H9 (cell line): ENCODE results near the gene GMPR2. TPM values are rescaled to one million over a fixed set of nuclear protein-coding genes. Genes with fewer than 3 reads are reported as not detected.

Experiments
- DNase-seq: peaks from one replicate; pipeline ENCODE4 v3.0.0-alpha.2; 2017
- H2AFZ ChIP-seq: one replicate; pipeline ENCODE4 v1.6.1; 2013; ENCODE audit warnings: mild to moderate bottlenecking, low read length, control low read depth, moderate library complexity
- H2AK5ac ChIP-seq: 2 replicates; pipeline ENCODE4 v1.6.1; 2013; ENCODE audit warnings: low read length, control low read depth, mixed read lengths; ENCODE audit not compliant: insufficient read length
- H2BK120ac ChIP-seq: one replicate; pipeline ENCODE4 v1.6.1; 2013; ENCODE audit warnings: low read depth, mild to moderate bottlenecking, low read length, control low read depth, inconsistent platforms; ENCODE audit not compliant: poor library complexity, severe bottlenecking
- H2BK12ac ChIP-seq: 2 replicates; pipeline ENCODE4 v1.6.1; 2013; ENCODE audit warnings: low read length, control low read depth, mixed read lengths, low read depth; ENCODE audit not compliant: insufficient read length
- H2BK15ac ChIP-seq: 2 replicates; pipeline ENCODE4 v1.6.1; 2013; ENCODE audit warnings: low read depth, low read length, control low read depth
- H2BK20ac ChIP-seq: one replicate; pipeline ENCODE4 v1.6.1; 2013; ENCODE audit warnings: low read depth, mild to moderate bottlenecking, low read length, control low read depth, inconsistent platforms; ENCODE audit not compliant: poor library complexity, severe bottlenecking
- H2BK5ac ChIP-seq: 2 replicates; pipeline ENCODE4 v1.6.1; 2013; ENCODE audit warnings: low read length, control low read depth, mixed read lengths; ENCODE audit not compliant: insufficient read length
- H3K14ac ChIP-seq: 2 replicates; pipeline ENCODE4 v1.6.1; 2013; ENCODE audit warnings: low read length, control low read depth; ENCODE audit not compliant: insufficient read depth
- H3K18ac ChIP-seq: 2 replicates; pipeline ENCODE4 v1.6.1; 2013; ENCODE audit warnings: low read depth, mild to moderate bottlenecking, mixed read lengths, low read length, control low read depth; ENCODE audit not compliant: insufficient read length
- H3K23ac ChIP-seq: 2 replicates; pipeline ENCODE4 v1.6.1; 2013; ENCODE audit warnings: low read length, control low read depth, mixed read lengths, low read depth; ENCODE audit not compliant: insufficient read length
- H3K23me2 ChIP-seq: 2 replicates; pipeline ENCODE4 v1.6.1; 2013; ENCODE audit warnings: low read depth, mild to moderate bottlenecking, mixed read lengths, low read length, control low read depth; ENCODE audit not compliant: insufficient read length, poor library complexity, severe bottlenecking
- H3K27ac ChIP-seq: 2 replicates; pipeline ENCODE4 v1.5.1; 2013; ENCODE audit warnings: low read length, control low read depth, mixed read lengths, low read depth; ENCODE audit not compliant: insufficient read length
- H3K27me3 ChIP-seq: 2 replicates; pipeline ENCODE4 v1.6.1; 2013; ENCODE audit warnings: low read length, control low read depth, inconsistent platforms; ENCODE audit not compliant: insufficient read depth
- H3K4ac ChIP-seq: 2 replicates; pipeline ENCODE4 v1.6.1; 2013; ENCODE audit warnings: low read depth, mild to moderate bottlenecking, control low read depth, inconsistent platforms, low read length, moderate library complexity
- H3K4me1 ChIP-seq: 2 replicates; pipeline ENCODE4 v1.6.1; 2013; ENCODE audit warnings: low read length, control low read depth, inconsistent platforms; ENCODE audit not compliant: insufficient read depth
- H3K4me2 ChIP-seq: 2 replicates; pipeline ENCODE4 v1.6.1; 2013; ENCODE audit warnings: low read length, control low read depth, mixed read lengths; ENCODE audit not compliant: insufficient read length, insufficient read depth
- H3K56ac ChIP-seq: 2 replicates; pipeline ENCODE4 v1.6.1; 2013; ENCODE audit warnings: low read depth, mild to moderate bottlenecking, mixed read lengths, low read length, control low read depth; ENCODE audit not compliant: insufficient read length
- H3K79me1 ChIP-seq: 2 replicates; pipeline ENCODE4 v1.6.1; 2013; ENCODE audit warnings: low read depth, mild to moderate bottlenecking, moderate library complexity, low read length, control low read depth, inconsistent platforms; ENCODE audit not compliant: insufficient read depth, poor library complexity, severe bottlenecking
- H3K79me2 ChIP-seq: 2 replicates; pipeline ENCODE4 v1.6.1; 2013; ENCODE audit warnings: low read length, control low read depth, inconsistent platforms; ENCODE audit not compliant: insufficient read depth
- H3K9ac ChIP-seq: 2 replicates; pipeline ENCODE4 v1.6.1; 2013; ENCODE audit warnings: low read length, control low read depth, mixed read lengths; ENCODE audit not compliant: insufficient read length; ENCODE audit errors: extremely low read depth
- H3K9me3 ChIP-seq: one replicate; pipeline ENCODE4 v1.6.1; 2013; ENCODE audit warnings: low read depth, low read length, inconsistent platforms; ENCODE audit not compliant: control insufficient read depth
- H3T11ph ChIP-seq: one replicate; pipeline ENCODE4 v1.6.1; 2013; ENCODE audit warnings: mild to moderate bottlenecking, low read length, control low read depth, inconsistent platforms
- H4K20me1 ChIP-seq: one replicate; pipeline ENCODE4 v1.6.1; 2013; ENCODE audit not compliant: control insufficient read depth, insufficient read length, insufficient read depth
- H4K5ac ChIP-seq: 2 replicates; pipeline ENCODE4 v1.6.1; 2013; ENCODE audit warnings: low read depth, mild to moderate bottlenecking, mixed read lengths, low read length, control low read depth; ENCODE audit not compliant: insufficient read length
- H4K8ac ChIP-seq: replicated peaks from 2 replicates; pipeline ENCODE4 v1.6.1; 2013; ENCODE audit warnings: low read length, control low read depth, mixed read lengths, low read depth; ENCODE audit not compliant: insufficient read length
- H4K91ac ChIP-seq: 2 replicates; pipeline ENCODE4 v1.6.1; 2013; ENCODE audit warnings: low read depth, mild to moderate bottlenecking, moderate library complexity, mixed read lengths, low read length, control low read depth; ENCODE audit not compliant: insufficient read length
- H3K27ac Mint-ChIP-seq, 3 experiments: 2 replicates in 2 of 3; 3 replicates in 1 of 3; pipeline ENCODE4 v1.8.0; 2020 to 2021; ENCODE audit warnings: mixed read lengths in 3 of 3, mild to moderate bottlenecking in 1 of 3, moderate library complexity in 1 of 3
- H3K27me3 Mint-ChIP-seq: 2 replicates; pipeline ENCODE4 v1.8.0; 2021; ENCODE audit warnings: low read depth, mild to moderate bottlenecking, moderate library complexity, mixed read lengths
- H3K36me3 Mint-ChIP-seq, 3 experiments: 2 replicates in 2 of 3; 3 replicates in 1 of 3; pipeline ENCODE4 v1.8.0; 2020 to 2021; ENCODE audit warnings: low read depth in 3 of 3, mixed read lengths in 3 of 3; ENCODE audit not compliant: insufficient read depth in 1 of 3
- H3K4me1 Mint-ChIP-seq, 2 experiments: 2 replicates each; pipeline ENCODE4 v1.8.0; 2020; ENCODE audit warnings: mixed read lengths in 2 of 2
- H3K4me3 Mint-ChIP-seq, 2 experiments: 2 replicates in 1 of 2; 3 replicates in 1 of 2; pipeline ENCODE4 v1.8.0; 2020 to 2021; ENCODE audit warnings: mild to moderate bottlenecking in 2 of 2, mixed read lengths in 2 of 2, moderate library complexity in 1 of 2
- H3K9me3 Mint-ChIP-seq, 2 experiments: 2 replicates in 1 of 2; 3 replicates in 1 of 2; pipeline ENCODE4 v1.8.0; 2020; ENCODE audit warnings: mild to moderate bottlenecking in 2 of 2, mixed read lengths in 2 of 2, moderate library complexity in 1 of 2
- CTCF ChIP-seq: fragments of 200-600 bp; sonication (generic); conservative IDR thresholded peaks from 3 replicates; pipeline ENCODE4 v1.8.0; 2021; ENCODE audit warnings: antibody characterized with exemption, mild to moderate bottlenecking
- WGBS: extraction: QIAGEN DNeasy Blood & Tissue Kit; methylation state at CpG from one replicate; pipeline ENCODE4 v1.1.7; 2013; ENCODE audit warnings: missing lambda C conversion rate, low lambda C conversion rate, mixed read lengths; ENCODE audit not compliant: insufficient read length; ENCODE audit errors: extremely low coverage; 5-methylcytosine and 5-hydroxymethylcytosine counted together
- total RNA-seq: library from RNA; stranded (reverse); gene quantifications from 2 replicates; pipeline ENCODE4 v1.2.1, GENCODE V29; 2021

GMPR2 gene
- total RNA-seq, 1 experiment from 2014 or later = 84.7 TPM

- Histone ChIP-seq H4K91ac (no peak overlapping the region), H3K14ac (no peak overlapping the region), H3K79me1 (peaks cover 4% of the 10 kb centered on the region), H3K79me2 (no peaks in the 10 kb centered on the region), H2BK20ac (no peak overlapping the region), H3K9me3 (no peaks in the 10 kb centered on the region), H2BK15ac (no peak overlapping the region), H2BK5ac (no peak overlapping the region), H3K27me3 (no peaks in the 10 kb centered on the region), H3K4me1 (no peaks in the 10 kb centered on the region; the same call in 1 of the 2 replicates), H2AFZ (no peak overlapping the region), H2BK12ac (no peak overlapping the region), H3K23me2 (no peaks in the 10 kb centered on the region), H4K20me1 (no peaks in the 10 kb centered on the region), H2BK120ac (no peak overlapping the region), H4K5ac (no peak overlapping the region), H3K4me2 (no peak overlapping the region), H3K4ac (no peak overlapping the region), H2AK5ac (no peak overlapping the region), H3K56ac (no peak overlapping the region), H3T11ph (no peak overlapping the region), H3K27ac (no peak overlapping the region), H3K23ac (no peak overlapping the region), H4K8ac (no peak overlapping the region), H3K9ac (no peak overlapping the region), H3K18ac (no peak overlapping the region)
- Mint-ChIP-seq H3K4me1 (peaks cover 17 to 20% of the 10 kb centered on the region in 2 experiments), H3K36me3 (peaks cover 23 to 72% (median 60%) of the 10 kb centered on the region in 3 experiments), H3K27ac (peak overlapping the region in 2 of 3 experiments; percentile 37 to 63; a peak in 4 of 7 replicates), H3K27me3 (no peaks in the 10 kb centered on the region), H3K4me3 (peak overlapping the region; percentile 94 to 95; a peak in 3 of 5 replicates), H3K9me3 (no peaks in the 10 kb centered on the region)
- no peak for DNase-seq
- no peak for TF ChIP-seq CTCF
- WGBS = no CpG with 5 or more reads among the region's 9 CpGs
Observed at GRCh38 chr14:24189460-24189859, 43.3 kb upstream of the GMPR2 start.
